ENCODE measurements around the gene MEGF11.

Gene MEGF11

GRCh38 chr15:66117841-66118240 lies 135.7 kb downstream of the MEGF11 start:
- Histone ChIP-seq H4K20me1 (ENCODE audit: low read depth, low read length) (no peaks in the 10 kb centered on the region), H3K27ac (ENCODE audit: low read depth, low read length) (no peak overlapping the region), H3K4me2 (ENCODE audit: low read depth, low read length, poor library complexity, severe bottlenecking) (no peak overlapping the region), H3K36me3 (ENCODE audit: low read length) (no peaks in the 10 kb centered on the region), H2AFZ (ENCODE audit: low read depth, low read length, severe bottlenecking) (no peak overlapping the region), H3F3A (ENCODE audit: insufficient read depth) (no peaks in the 10 kb centered on the region), H3K9me2 (replicated peaks; ENCODE audit: insufficient read depth, low read length) (no peaks in the 10 kb centered on the region), H3K27me3 (ENCODE audit: low read length) (no peaks in the 10 kb centered on the region), H3K9me3 (ENCODE audit: insufficient read depth, low read length) (no peaks in the 10 kb centered on the region), H3K9ac (ENCODE audit: low read length) (no peak overlapping the region), H3K79me2 (ENCODE audit: insufficient read depth, low read length) (no peaks in the 10 kb centered on the region), H3K4me3 (ENCODE audit: insufficient read depth, low read length, poor library complexity, severe bottlenecking) (no peak overlapping the region)
- no peak for TF ChIP-seq EZH2phosphoT487 (conservative IDR thresholded peaks at IDR 0.05; ENCODE audit: low read length)
- no peak for TF ChIP-seq CTCF (IDR thresholded peaks at IDR 0.05; ENCODE audit: insufficient read depth, low read length, poor library complexity, severe bottlenecking)

- Histone ChIP-seq H3K27me3 (ENCODE audit: low read length) (no peaks in the 10 kb centered on the region), H2AFZ (ENCODE audit: low read depth, low read length, severe bottlenecking) (no peak overlapping the region), H3K4me2 (ENCODE audit: low read depth, low read length, poor library complexity, severe bottlenecking) (peak overlapping the region; percentile 19), H3K27ac (ENCODE audit: low read depth, low read length) (0 out of 2 replicates have a peak overlapping the region, but pooled peaks have one; percentile 11), H3K79me2 (ENCODE audit: insufficient read depth, low read length) (no peaks in the 10 kb centered on the region), H3K36me3 (ENCODE audit: low read length) (no peaks in the 10 kb centered on the region), H4K20me1 (ENCODE audit: low read depth, low read length) (no peaks in the 10 kb centered on the region), H3K9me2 (replicated peaks; ENCODE audit: insufficient read depth, low read length) (no peaks in the 10 kb centered on the region), H3K4me3 (ENCODE audit: insufficient read depth, low read length, poor library complexity, severe bottlenecking) (no peak overlapping the region), H3K9ac (ENCODE audit: low read length) (no peak overlapping the region), H3K9me3 (ENCODE audit: insufficient read depth, low read length) (no peaks in the 10 kb centered on the region), H3F3A (ENCODE audit: insufficient read depth) (no peaks in the 10 kb centered on the region)
- no peak for TF ChIP-seq EZH2phosphoT487 (conservative IDR thresholded peaks at IDR 0.05; ENCODE audit: low read length)
- TF ChIP-seq CTCF (IDR thresholded peaks at IDR 0.05; ENCODE audit: insufficient read depth, low read length, poor library complexity, severe bottlenecking), result no peak
Measured at GRCh38 chr15:66115568-66116206, 137.9 kb downstream of the MEGF11 start.

GRCh38 chr15:66114863-66115425 lies 138.6 kb downstream of the MEGF11 start:
- no peak overlapping the region for H3K9ac ChIP-seq (ENCODE audit: low read length)
- no peaks in the 10 kb centered on the region for H3K9me2 ChIP-seq (replicated peaks; ENCODE audit: insufficient read depth, low read length)
- no peak overlapping the region for H3K4me3 ChIP-seq (ENCODE audit: insufficient read depth, low read length, poor library complexity, severe bottlenecking)
- H3K36me3 ChIP-seq (ENCODE audit: low read length), result no peaks in the 10 kb centered on the region
- no peaks in the 10 kb centered on the region for H4K20me1 ChIP-seq (ENCODE audit: low read depth, low read length)
- no peaks in the 10 kb centered on the region for H3K27me3 ChIP-seq (ENCODE audit: low read length)
- no peaks in the 10 kb centered on the region for H3F3A ChIP-seq (ENCODE audit: insufficient read depth)
- H3K79me2 ChIP-seq (ENCODE audit: insufficient read depth, low read length), result no peaks in the 10 kb centered on the region
- TF ChIP-seq CTCF (IDR thresholded peaks at IDR 0.05; ENCODE audit: insufficient read depth, low read length, poor library complexity, severe bottlenecking) (no peak), EZH2phosphoT487 (conservative IDR thresholded peaks at IDR 0.05; ENCODE audit: low read length) (no peak)
- H3K9me3 ChIP-seq (ENCODE audit: insufficient read depth, low read length), result no peaks in the 10 kb centered on the region
- no peak overlapping the region for H3K4me2 ChIP-seq (ENCODE audit: low read depth, low read length, poor library complexity, severe bottlenecking)
- H2AFZ ChIP-seq (ENCODE audit: low read depth, low read length, severe bottlenecking), result no peak overlapping the region
- no peak overlapping the region for H3K27ac ChIP-seq (ENCODE audit: low read depth, low read length)
